GM10248 (cell line): ENCODE results near the gene DDRGK1.
"Not testable (repeated sequence)": the region's sequence is repeated elsewhere in the genome, so short reads cannot be mapped to it uniquely, and the experiment has no call there.

ENCODE experiments used
- CTCF ChIA-PET: fragments of 300-600 bp; sonication (Branson Sonifier 250); formaldehyde crosslinking; extraction: SDS; loops from one replicate; lab custom pipeline; 2021; ENCODE audit warnings: antibody characterized with exemption; lab: Yijun Ruan, JAX
- POLR2A ChIA-PET: fragments of 350-650 bp; sonication (Branson Sonifier 250); formaldehyde crosslinking; extraction: SDS; loops from one replicate; lab custom pipeline; 2020; ENCODE audit warnings: antibody characterized with exemption; lab: Yijun Ruan, JAX
- DNase-seq: peaks from one replicate; pipeline ENCODE4 v3.0.0; 2012; ENCODE audit errors: extremely low spot score
- TF ChIP-seq, protein P1 (sequence below): IDR thresholded peaks from 2 replicates; pipeline ENCODE4 v1.5.1; 2012; ENCODE audit warnings: mild to moderate bottlenecking, low read depth; ENCODE audit errors: extremely low read depth, missing control alignments, control extremely low read depth

The DDRGK1 gene

DNA sequence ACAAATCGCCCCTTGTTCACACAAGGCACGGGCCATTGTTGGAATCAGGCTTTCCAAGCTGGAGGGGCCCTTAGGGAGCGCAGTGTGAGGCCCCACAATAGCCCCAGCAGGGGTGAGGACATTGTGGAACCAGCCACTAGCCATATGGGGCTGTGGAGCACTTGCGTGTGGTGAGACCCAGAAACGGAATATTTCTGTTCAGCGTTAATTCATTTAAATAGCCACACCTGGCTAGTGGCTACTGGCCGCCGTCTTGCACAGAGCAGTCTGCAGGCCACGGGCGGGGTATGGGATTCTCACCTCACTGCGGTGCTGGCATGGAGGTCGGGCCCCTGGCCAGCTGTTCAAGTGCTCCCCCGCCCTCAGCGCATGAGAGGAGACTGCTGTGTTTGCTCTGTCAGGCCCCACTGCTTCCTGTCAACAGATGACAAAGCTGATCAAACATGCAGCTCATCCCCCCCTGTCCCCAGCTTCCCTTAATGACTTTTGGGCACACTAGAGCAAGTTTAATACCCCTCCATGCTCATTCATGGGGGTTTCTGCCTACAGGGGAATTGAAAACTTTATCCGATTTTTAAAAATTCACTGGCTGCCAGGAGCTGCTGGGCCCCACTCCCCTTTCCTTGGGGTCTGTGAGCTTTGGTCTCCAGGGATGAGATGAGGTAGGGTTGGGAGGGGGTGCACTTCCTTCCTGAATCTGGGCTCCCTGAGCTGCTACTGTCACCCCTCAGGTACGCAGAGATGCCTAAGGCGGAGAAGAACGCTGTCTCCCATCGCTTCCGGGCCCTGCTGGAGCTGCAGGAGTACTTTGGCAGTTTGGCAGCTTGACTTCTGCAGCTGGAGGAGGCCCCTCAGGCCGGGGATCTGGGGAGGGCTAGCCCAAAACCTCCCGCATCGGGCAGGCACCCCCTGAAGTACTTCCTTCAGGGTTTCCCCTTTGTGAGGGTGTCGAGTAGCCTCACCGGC lies 18.4 kb upstream of the DDRGK1 start:
- ChIA-PET CTCF (interaction anchor here (0.8 to 3.1 kb wide), 6 partner anchors 12 to 169 kb away, joined by 3 to 16 read pairs (median 5); partner anchors contain the start of gene ITPA), POLR2A (interaction anchor here (0.6 kb wide), 1 partner anchor 71 kb away, joined by 3 read pairs; no protein-coding TSS in a partner anchor)
- TF ChIP-seq, protein P1, sequence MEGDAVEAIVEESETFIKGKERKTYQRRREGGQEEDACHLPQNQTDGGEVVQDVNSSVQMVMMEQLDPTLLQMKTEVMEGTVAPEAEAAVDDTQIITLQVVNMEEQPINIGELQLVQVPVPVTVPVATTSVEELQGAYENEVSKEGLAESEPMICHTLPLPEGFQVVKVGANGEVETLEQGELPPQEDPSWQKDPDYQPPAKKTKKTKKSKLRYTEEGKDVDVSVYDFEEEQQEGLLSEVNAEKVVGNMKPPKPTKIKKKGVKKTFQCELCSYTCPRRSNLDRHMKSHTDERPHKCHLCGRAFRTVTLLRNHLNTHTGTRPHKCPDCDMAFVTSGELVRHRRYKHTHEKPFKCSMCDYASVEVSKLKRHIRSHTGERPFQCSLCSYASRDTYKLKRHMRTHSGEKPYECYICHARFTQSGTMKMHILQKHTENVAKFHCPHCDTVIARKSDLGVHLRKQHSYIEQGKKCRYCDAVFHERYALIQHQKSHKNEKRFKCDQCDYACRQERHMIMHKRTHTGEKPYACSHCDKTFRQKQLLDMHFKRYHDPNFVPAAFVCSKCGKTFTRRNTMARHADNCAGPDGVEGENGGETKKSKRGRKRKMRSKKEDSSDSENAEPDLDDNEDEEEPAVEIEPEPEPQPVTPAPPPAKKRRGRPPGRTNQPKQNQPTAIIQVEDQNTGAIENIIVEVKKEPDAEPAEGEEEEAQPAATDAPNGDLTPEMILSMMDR, result no peak
- DNase-seq, result peak; percentile 74

DNA sequence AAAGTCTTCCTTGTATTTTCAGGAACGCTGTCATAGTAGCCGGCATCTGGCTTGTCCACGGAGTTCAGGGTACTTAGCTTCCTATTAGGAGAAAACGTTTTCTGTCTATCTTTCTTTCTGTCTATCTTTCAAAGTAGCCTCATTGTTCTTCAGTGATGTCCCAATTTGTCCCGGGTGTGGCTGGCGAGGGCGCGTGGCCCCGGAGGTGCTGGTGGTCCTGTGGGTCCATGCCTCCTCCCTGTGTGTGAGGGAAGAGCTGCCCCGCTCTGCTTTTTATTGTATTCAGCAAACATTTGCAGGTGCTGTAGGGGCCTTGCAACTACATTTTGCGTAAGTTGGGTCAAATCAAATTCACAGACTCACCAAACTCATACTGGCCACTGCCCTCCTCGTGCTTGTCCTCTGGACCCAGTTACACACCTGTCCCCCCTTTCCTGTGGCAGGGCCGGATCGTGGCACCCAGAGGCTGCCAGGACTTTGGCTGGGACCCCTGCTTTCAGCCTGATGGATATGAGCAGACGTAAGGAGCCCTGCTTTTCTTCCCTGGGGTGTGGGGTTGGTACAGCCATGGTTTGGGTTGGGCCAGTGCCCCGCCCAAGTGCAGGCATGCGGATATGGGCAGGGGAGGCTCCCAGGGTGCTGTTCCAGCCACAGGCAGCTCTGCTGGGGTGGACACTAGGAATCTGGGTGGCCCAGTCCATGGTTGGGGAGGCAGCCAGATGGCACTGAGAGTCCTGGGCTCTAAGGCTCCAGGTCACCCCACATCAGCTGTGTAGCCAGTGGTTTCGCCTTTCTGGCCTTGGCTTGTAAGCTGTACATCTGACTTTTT lies 17.1 kb upstream of the DDRGK1 start:
- TF ChIP-seq, protein P1, result no peak
- no peak for DNase-seq
- POLR2A ChIA-PET, result no interaction called here
- CTCF ChIA-PET, result interaction anchor here (1.2 to 3.1 kb wide), 5 partner anchors 11 to 168 kb away, joined by 3 to 16 read pairs (median 5); partner anchors contain the start of gene ITPA

DNA sequence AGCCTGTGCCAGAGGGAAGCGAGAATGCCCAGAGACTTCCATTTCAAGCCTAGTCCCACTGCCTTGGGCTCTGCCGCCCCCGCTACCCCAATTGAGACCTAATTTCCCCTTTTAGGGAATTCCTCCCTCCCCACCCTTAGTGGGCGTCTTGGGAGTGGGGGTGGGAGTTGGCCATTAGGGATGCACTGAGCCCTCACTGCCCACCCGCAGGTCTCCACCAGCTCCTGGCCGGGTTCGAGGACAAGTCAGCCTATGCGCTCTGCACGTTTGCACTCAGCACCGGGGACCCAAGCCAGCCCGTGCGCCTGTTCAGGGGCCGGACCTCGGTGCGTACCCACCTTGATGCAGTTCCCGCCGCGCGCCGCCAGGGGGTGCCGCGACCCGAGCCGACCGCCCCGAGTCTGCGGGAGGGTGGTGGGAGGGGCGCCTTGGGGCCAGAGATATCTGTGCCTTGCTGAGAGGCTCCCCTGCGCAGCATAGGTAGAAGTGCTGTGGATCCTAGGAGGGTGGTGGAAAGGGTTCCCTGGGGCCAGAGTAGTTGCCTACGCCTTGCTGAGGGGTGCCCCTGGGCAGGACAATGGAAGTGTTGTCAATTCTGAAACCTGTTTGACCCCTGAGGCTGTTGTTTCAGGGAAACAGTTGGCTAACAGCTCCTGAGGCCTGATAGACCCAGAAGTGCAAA lies 14.0 kb upstream of the DDRGK1 start:
- TF ChIP-seq, protein P1, result peak; percentile 91

DNA sequence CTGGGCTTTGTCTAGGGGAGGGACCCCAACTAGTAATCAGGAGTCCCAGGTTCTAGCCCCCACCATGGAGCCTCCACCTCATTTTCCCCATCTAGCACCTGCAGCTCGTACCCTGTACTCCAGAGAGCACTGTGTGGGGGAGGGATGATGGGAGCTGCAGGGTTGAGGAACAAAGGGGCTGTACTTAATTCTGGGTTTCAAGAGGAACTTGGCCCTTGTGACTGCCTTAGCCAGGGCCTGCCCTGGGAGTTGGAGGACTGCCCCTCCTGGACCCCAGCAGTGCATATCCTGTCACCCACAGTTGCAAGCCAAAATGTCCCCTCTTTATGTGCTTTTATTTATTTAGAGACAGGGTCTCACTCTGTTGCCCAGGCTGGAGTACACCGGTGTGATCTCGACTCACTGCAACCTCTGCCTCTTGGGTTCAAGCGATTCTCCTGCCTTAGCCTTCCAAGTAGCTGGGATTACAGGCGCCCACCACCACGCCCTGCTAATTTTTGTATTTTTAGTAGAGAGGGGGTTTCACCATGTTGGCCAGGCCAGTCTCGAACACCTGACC lies 11.0 kb upstream of the DDRGK1 start:
- CTCF ChIA-PET, result interaction anchor here (1.4 kb wide), 1 partner anchor 61 kb away, joined by 4 read pairs; no protein-coding TSS in a partner anchor
- POLR2A ChIA-PET, DNase-seq: not testable (repeated sequence)

More for the DNA sequence above, 14.0 kb upstream of the DDRGK1 start:
- peak; percentile 87 for DNase-seq
- ChIA-PET POLR2A (no interaction called here), CTCF (interaction anchor here (0.7 to 3.6 kb wide), 27 partner anchors 9 to 204 kb away, joined by 3 to 33 read pairs (median 4); partner anchors contain the start of gene ITPA)

DNA sequence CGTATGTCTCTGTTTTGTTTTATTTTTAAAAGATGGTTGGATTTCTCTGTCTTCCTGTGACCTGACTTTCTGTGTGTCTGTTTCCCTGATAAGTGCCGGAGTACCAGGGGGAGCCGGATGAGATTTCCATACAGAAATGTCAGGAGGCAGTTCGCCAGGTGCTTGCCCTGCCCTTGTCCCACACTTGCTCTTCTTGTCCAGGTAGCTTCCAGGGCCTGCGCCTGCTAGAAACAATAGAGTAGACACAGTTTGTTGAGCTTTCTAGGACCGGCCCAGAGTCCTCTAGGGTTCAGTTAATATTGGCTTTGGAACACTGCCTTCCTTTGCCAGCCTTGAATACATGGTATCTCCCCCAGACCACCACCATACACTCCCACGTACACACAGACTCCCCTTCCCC lies 8.7 kb upstream of the DDRGK1 start:
- POLR2A ChIA-PET, result no interaction called here
- DNase-seq, result no peak
- TF ChIP-seq, protein P1, result no peak
- CTCF ChIA-PET, result interaction anchor here (1.4 kb wide), 1 partner anchor 10 kb away, joined by 3 read pairs; no protein-coding TSS in a partner anchor

DNA sequence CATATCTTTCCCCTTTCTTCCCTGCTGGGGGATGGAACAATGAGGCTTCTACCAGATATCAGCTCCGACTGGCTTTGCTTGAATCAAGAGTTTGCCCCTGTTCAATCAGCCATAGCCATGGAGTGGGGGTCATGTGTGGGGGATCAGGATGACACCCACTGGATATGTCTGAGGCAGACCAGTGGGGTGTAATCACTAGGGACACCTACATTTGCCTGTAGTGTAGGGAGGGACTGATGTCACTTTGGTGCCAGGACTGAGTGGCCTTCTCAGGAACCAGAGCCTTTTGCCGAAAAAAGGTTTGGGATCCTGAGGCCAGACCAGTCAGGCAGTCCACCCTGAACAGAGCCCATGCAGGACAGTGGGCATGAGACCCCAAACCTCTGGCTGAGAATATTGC lies 5.9 kb upstream of the DDRGK1 start:
- ChIA-PET CTCF (interaction anchor here (0.5 to 3.7 kb wide), 5 partner anchors 8 to 157 kb away, joined by 3 to 20 read pairs (median 11); no protein-coding TSS in a partner anchor), POLR2A (interaction anchor here (0.6 to 0.7 kb wide), 2 partner anchors 9 to 646 kb away, joined by 3 read pairs; no protein-coding TSS in a partner anchor)
- DNase-seq, result no peak
- TF ChIP-seq, protein P1, result no peak
